MM.1S (cell line): ENCODE data around the gene MFSD6L.

Source experiments
- DNase-seq: peaks from one replicate; pipeline ENCODE4 v3.0.0-alpha.2; 2015
- H2AFZ ChIP-seq: fragments of 300-600 bp; sonication (generic); 2 replicates; pipeline ENCODE4 v1.6.0; 2016; ENCODE audit warnings: antibody characterized with exemption, low read length
- H3F3A ChIP-seq: fragments of 300-600 bp; sonication (generic); 2 replicates; pipeline ENCODE4 v1.6.1; 2016; ENCODE audit warnings: mild to moderate bottlenecking, antibody characterized with exemption, low read length, moderate library complexity, mixed read lengths; ENCODE audit not compliant: insufficient read depth
- H3K27ac ChIP-seq: fragments of 300-600 bp; sonication (generic); 2 replicates; pipeline ENCODE4 v1.5.1; 2016; ENCODE audit warnings: mild to moderate bottlenecking, low read length
- H3K27me3 ChIP-seq: fragments of 300-600 bp; sonication (generic); replicated peaks from 2 replicates; pipeline ENCODE4 v1.6.0; 2016; ENCODE audit warnings: low read length; ENCODE audit not compliant: insufficient read depth
- H3K36me3 ChIP-seq: fragments of 300-600 bp; sonication (generic); replicated peaks from 2 replicates; pipeline ENCODE4 v1.6.1; 2016; ENCODE audit warnings: mild to moderate bottlenecking, low read length, mixed read lengths; ENCODE audit not compliant: insufficient read depth
- H3K4me1 ChIP-seq: fragments of 300-600 bp; sonication (generic); 2 replicates; pipeline ENCODE4 v1.6.1; 2016; ENCODE audit warnings: low read length, mixed read lengths
- H3K4me2 ChIP-seq: fragments of 300-600 bp; sonication (generic); 2 replicates; pipeline ENCODE4 v1.6.0; 2016; ENCODE audit warnings: low read depth, low read length
- H3K4me3 ChIP-seq: fragments of 300-600 bp; sonication (generic); 2 replicates; pipeline ENCODE4 v1.5.1; 2016; ENCODE audit warnings: low read length, mixed read lengths
- H3K79me2 ChIP-seq: fragments of 300-600 bp; sonication (generic); 2 replicates; pipeline ENCODE4 v1.6.1; 2016; ENCODE audit warnings: mixed run types, low read length, mixed read lengths
- H3K9ac ChIP-seq: fragments of 300-600 bp; sonication (generic); 2 replicates; pipeline ENCODE4 v1.6.1; 2016; ENCODE audit warnings: low read length, mixed read lengths
- H3K9me2 ChIP-seq: fragments of 300-600 bp; sonication (generic); replicated peaks from 2 replicates; pipeline ENCODE4 v1.6.1; 2016; ENCODE audit warnings: mild to moderate bottlenecking, low read length, mixed read lengths; ENCODE audit not compliant: insufficient read depth
- H3K9me3 ChIP-seq: fragments of 300-600 bp; sonication (generic); replicated peaks from 2 replicates; pipeline ENCODE4 v1.6.1; 2016; ENCODE audit warnings: mild to moderate bottlenecking, low read length, mixed read lengths; ENCODE audit not compliant: insufficient read depth
- H4K20me1 ChIP-seq: fragments of 300-600 bp; sonication (generic); 2 replicates; pipeline ENCODE4 v1.6.1; 2016; ENCODE audit warnings: mild to moderate bottlenecking, low read length, moderate library complexity, mixed read lengths; ENCODE audit not compliant: insufficient read depth
- EZH2 ChIP-seq: fragments of 300-600 bp; sonication (generic); optimal IDR thresholded peaks from 2 replicates; pipeline ENCODE3; 2017; ENCODE audit warnings: low read depth, mild to moderate bottlenecking, antibody characterized with exemption, low read length, mixed read lengths
- EZH2phosphoT487 ChIP-seq: fragments of 300-600 bp; sonication (generic); IDR thresholded peaks from 2 replicates; pipeline ENCODE4 v1.6.1; 2018; ENCODE audit warnings: antibody characterized with exemption, low read length
- TF ChIP-seq, protein P1 (sequence below): fragments of 300-600 bp; sonication (generic); IDR thresholded peaks from 2 replicates; pipeline ENCODE4 v1.5.1; 2016; ENCODE audit warnings: antibody characterized with exemption, low read length, mixed read lengths

Gene MFSD6L

GRCh38 chr17:8793649-8794048 is 5.5 kb downstream of the MFSD6L start:
- no peak for DNase-seq
- Histone ChIP-seq H2AFZ (no peak overlapping the region), H3F3A (no peaks in the 10 kb centered on the region), H3K9ac (no peak overlapping the region), H3K27ac (no peak overlapping the region), H3K9me2 (no peaks in the 10 kb centered on the region), H3K36me3 (no peaks in the 10 kb centered on the region), H4K20me1 (no peaks in the 10 kb centered on the region), H3K4me2 (no peak overlapping the region), H3K9me3 (no peaks in the 10 kb centered on the region), H3K79me2 (no peaks in the 10 kb centered on the region), H3K4me3 (no peak overlapping the region), H3K4me1 (no peaks in the 10 kb centered on the region), H3K27me3 (no peaks in the 10 kb centered on the region)
- TF ChIP-seq EZH2phosphoT487, result no peak
- TF ChIP-seq, protein P1, sequence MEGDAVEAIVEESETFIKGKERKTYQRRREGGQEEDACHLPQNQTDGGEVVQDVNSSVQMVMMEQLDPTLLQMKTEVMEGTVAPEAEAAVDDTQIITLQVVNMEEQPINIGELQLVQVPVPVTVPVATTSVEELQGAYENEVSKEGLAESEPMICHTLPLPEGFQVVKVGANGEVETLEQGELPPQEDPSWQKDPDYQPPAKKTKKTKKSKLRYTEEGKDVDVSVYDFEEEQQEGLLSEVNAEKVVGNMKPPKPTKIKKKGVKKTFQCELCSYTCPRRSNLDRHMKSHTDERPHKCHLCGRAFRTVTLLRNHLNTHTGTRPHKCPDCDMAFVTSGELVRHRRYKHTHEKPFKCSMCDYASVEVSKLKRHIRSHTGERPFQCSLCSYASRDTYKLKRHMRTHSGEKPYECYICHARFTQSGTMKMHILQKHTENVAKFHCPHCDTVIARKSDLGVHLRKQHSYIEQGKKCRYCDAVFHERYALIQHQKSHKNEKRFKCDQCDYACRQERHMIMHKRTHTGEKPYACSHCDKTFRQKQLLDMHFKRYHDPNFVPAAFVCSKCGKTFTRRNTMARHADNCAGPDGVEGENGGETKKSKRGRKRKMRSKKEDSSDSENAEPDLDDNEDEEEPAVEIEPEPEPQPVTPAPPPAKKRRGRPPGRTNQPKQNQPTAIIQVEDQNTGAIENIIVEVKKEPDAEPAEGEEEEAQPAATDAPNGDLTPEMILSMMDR, result no peak
- no peak for TF ChIP-seq EZH2

DNA sequence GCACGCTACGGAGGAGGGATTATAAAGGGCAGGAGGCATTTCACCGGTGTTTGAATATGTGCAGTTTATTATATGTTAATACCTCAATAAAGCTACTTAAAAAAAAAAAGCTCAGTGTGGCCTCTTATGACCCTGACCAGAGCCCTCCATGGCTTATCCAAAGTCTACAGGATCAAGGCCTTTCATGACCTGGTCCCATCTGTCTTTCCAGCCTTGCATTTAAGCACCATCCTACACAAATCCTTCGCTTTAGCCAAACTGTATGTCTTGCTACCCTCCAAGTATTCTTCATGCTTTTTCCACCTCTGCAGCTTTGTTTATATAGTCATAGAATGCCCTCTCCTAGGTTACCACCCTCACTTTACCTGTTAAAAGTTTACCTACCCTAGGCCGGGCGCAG is 6.5 kb downstream of the MFSD6L start:
- Histone ChIP-seq H3K9me2 (no peaks in the 10 kb centered on the region), H3K79me2 (no peaks in the 10 kb centered on the region), H4K20me1 (no peaks in the 10 kb centered on the region), H3F3A (no peaks in the 10 kb centered on the region), H3K36me3 (no peaks in the 10 kb centered on the region), H3K4me2 (no peak overlapping the region), H3K9me3 (no peaks in the 10 kb centered on the region), H2AFZ (no peak overlapping the region), H3K27me3 (no peaks in the 10 kb centered on the region), H3K4me3 (no peak overlapping the region), H3K9ac (no peak overlapping the region), H3K27ac (no peak overlapping the region), H3K4me1 (no peaks in the 10 kb centered on the region)
- TF ChIP-seq EZH2phosphoT487, result no peak
- TF ChIP-seq, protein P1, result no peak
- TF ChIP-seq EZH2, result no peak
- no peak for DNase-seq

- no peak overlapping the region for H2AFZ ChIP-seq
- H3K36me3 ChIP-seq, result no peaks in the 10 kb centered on the region
- H3K79me2 ChIP-seq, result no peaks in the 10 kb centered on the region
- no peaks in the 10 kb centered on the region for H4K20me1 ChIP-seq
- no peaks in the 10 kb centered on the region for H3F3A ChIP-seq
- no peaks in the 10 kb centered on the region for H3K9me2 ChIP-seq
- no peak for DNase-seq
- TF ChIP-seq EZH2phosphoT487, result no peak
- TF ChIP-seq, protein P1, result no peak
- no peak for TF ChIP-seq EZH2
- H3K9me3 ChIP-seq, result no peaks in the 10 kb centered on the region
- H3K27ac ChIP-seq, result no peak overlapping the region
- H3K4me1 ChIP-seq, result no peaks in the 10 kb centered on the region
- H3K9ac ChIP-seq, result no peak overlapping the region
- H3K4me3 ChIP-seq, result no peak overlapping the region
- no peak overlapping the region for H3K4me2 ChIP-seq
- no peaks in the 10 kb centered on the region for H3K27me3 ChIP-seq
These were observed 7.3 kb downstream of the MFSD6L start for GRCh38 chr17:8791910-8792270.
